Stomach (tissue), 9 donors: ENCODE results near the gene ANO7. TPM values are rescaled to one million over a fixed set of nuclear protein-coding genes. Genes with fewer than 3 reads are reported as not detected.
"Not testable (repeated sequence)": the region's sequence is repeated elsewhere in the genome, so short reads cannot be mapped to it uniquely, and the experiment has no call there.

ENCODE experiments used
- DNase-seq, 2 donors: peaks; one replicate each; pipeline versions ENCODE4 v3.0.0 to v3.0.0-alpha.2; 2013 to 2019
- H3K27ac ChIP-seq, 5 donors: fragments of 200-600 bp in 4 of 5; sonication (generic) in 4 of 5; one replicate each; pipeline ENCODE4 v1.5.1; 2013 to 2019; ENCODE audit warnings: mild to moderate bottlenecking in 1 of 5, moderate library complexity in 1 of 5
- H3K27me3 ChIP-seq, 3 donors: fragments of 200-600 bp; sonication (generic); one replicate each; pipeline ENCODE4 v1.5.1; 2017 to 2019; ENCODE audit warnings: mixed run types in 1 of 3
- H3K36me3 ChIP-seq, 4 donors: fragments of 200-600 bp; sonication (generic); 1 replicate in 3 of 4; 2 replicates in 1 of 4; pipeline ENCODE4 v1.5.1; 2016 to 2019
- H3K4me1 ChIP-seq, 4 donors: fragments of 200-600 bp; sonication (generic); one replicate each; pipeline ENCODE4 v1.5.1; 2016 to 2019
- H3K4me3 ChIP-seq, 4 donors: fragments of 200-600 bp; sonication (generic) in 3 of 4; one replicate each; pipeline ENCODE4 v1.5.1; 2016 to 2019; ENCODE audit warnings: mild to moderate bottlenecking in 1 of 4
- H3K9me3 ChIP-seq, 4 donors: fragments of 200-600 bp; sonication (generic); one replicate each; pipeline ENCODE4 v1.5.1; 2016 to 2019
- CTCF ChIP-seq, 7 experiments: fragments of 450-650 bp in 4 of 7; fragments of 200-600 bp in 3 of 7; sonication (generic) in 3 of 7; IDR thresholded peaks; one replicate each; pipeline ENCODE4 v1.5.1; 2016 to 2019; ENCODE audit warnings: antibody characterized with exemption in 7 of 7, control low read depth in 2 of 7, mild to moderate bottlenecking in 1 of 7
- EP300 ChIP-seq: sonication (generic); formaldehyde crosslinking; IDR thresholded peaks from one replicate; pipeline ENCODE4 v1.6.1; 2017; ENCODE audit warnings: antibody characterized with exemption
- POLR2A ChIP-seq, 4 donors: fragments of 450-650 bp; IDR thresholded peaks; one replicate each; pipeline ENCODE4 v1.6.1; 2016; ENCODE audit warnings: antibody characterized with exemption in 4 of 4, control low read depth in 2 of 4, mild to moderate bottlenecking in 1 of 4, moderate library complexity in 1 of 4
- POLR2AphosphoS5 ChIP-seq, 3 donors: sonication (generic); formaldehyde crosslinking; IDR thresholded peaks; one replicate each; pipeline ENCODE4 v1.6.1; 2016; ENCODE audit warnings: antibody characterized with exemption in 3 of 3
- WGBS, 5 donors: extraction: QIAGEN DNeasy Blood & Tissue Kit in 3 of 5; methylation state at CpG; one replicate each; pipeline versions ENCODE4 v1.1.5 to v1.1.7; 2013 to 2018; 5-methylcytosine and 5-hydroxymethylcytosine counted together
- intact Hi-C: fragments of 100-400 bp; cut with DNase I; formaldehyde crosslinking; loops from one replicate; pipeline ENCODE4 v1.15.1; 2023; ENCODE audit warnings: low total_unique reads
- polyA plus RNA-seq, 3 donors: library from polyadenylated mRNA; stranded (reverse); fragments of 200-250 nt; gene quantifications; one replicate each; pipeline ENCODE4 v1.2.3, GENCODE V29; 2013
- total RNA-seq, 5 donors: library from RNA; depleted of rRNA; stranded (reverse); fragments of >200 nt; gene quantifications; one replicate each; pipeline versions ENCODE4 v1.1.0 to v1.2.3, GENCODE V29; 2014 to 2016
- donor health status: healthy with polysubstance abuse.
- donor health status: Bipolar disorder and iron deficiency.
- donor health status: healthy.

Gene ANO7
- total and polyA plus RNA-seq, 8 donors, result 0.48 to 138 (median 5.6) TPM

GRCh38 chr2:241194811-241195210 is 6.3 kb downstream of the ANO7 start:
- no peak overlapping the region for H3K27ac ChIP-seq
- intact Hi-C loops, result no loop called here
- TF ChIP-seq EP300 (no peak), CTCF (IDR thresholded peaks at IDR 0.05) (no peak), POLR2AphosphoS5 (IDR thresholded peaks at IDR 0.05) (no peak), POLR2A (IDR thresholded peaks at IDR 0.05) (no peak)
- H3K4me3 ChIP-seq, result no peak overlapping the region
- peaks cover 0 to 20% (median 3%) of the 10 kb centered on the region in 4 donors for H3K4me1 ChIP-seq
- no peak for DNase-seq
- H3K9me3 ChIP-seq, result no peaks in the 10 kb centered on the region
- 72 to 83% (median 80%) methylated on average over 9 of the region's 9 CpGs for WGBS, 5 donors
- no peaks in the 10 kb centered on the region for H3K36me3 ChIP-seq
- no peaks in the 10 kb centered on the region for H3K27me3 ChIP-seq

GRCh38 chr2:241195506-241196130 is 7.1 kb downstream of the ANO7 start:
- intact Hi-C loops, result no loop called here
- Histone ChIP-seq H3K4me3 (no peak overlapping the region), H3K27ac (no peak overlapping the region), H3K4me1 (peaks cover 0 to 12% (median 2%) of the 10 kb centered on the region in 4 donors), H3K9me3 (no peaks in the 10 kb centered on the region), H3K27me3 (no peaks in the 10 kb centered on the region), H3K36me3 (no peaks in the 10 kb centered on the region)
- 82 to 87% (median 82%) methylated on average over 11 to 18 of the region's 18 CpGs for WGBS, 5 donors
- DNase-seq, result no peak
- TF ChIP-seq EP300, result no peak
- no peak for TF ChIP-seq POLR2AphosphoS5 (IDR thresholded peaks at IDR 0.05)
- TF ChIP-seq CTCF (IDR thresholded peaks at IDR 0.05), result no peak
- TF ChIP-seq POLR2A (IDR thresholded peaks at IDR 0.05), result no peak

- H3K27me3 ChIP-seq, intact Hi-C loops, H3K9me3 ChIP-seq, H3K36me3 ChIP-seq, H3K4me1 ChIP-seq, H3K4me3 ChIP-seq, H3K27ac ChIP-seq, DNase-seq: not testable (repeated sequence)
- WGBS, 5 donors, result 94 to 98% (median 96%) methylated on average over 14 of the region's 14 CpGs
Observed at GRCh38 chr2:241197246-241197645, 8.8 kb downstream of the ANO7 start.

GRCh38 chr2:241197947-241198346 is 9.5 kb downstream of the ANO7 start:
- Histone ChIP-seq H3K4me1 (no peaks in the 10 kb centered on the region), H3K36me3 (peaks cover 0 to 6% (median 0%) of the 10 kb centered on the region in 4 donors), H3K27me3 (no peaks in the 10 kb centered on the region), H3K27ac (no peak overlapping the region), H3K9me3 (no peaks in the 10 kb centered on the region), H3K4me3 (no peak overlapping the region)
- DNase-seq, result no peak
- TF ChIP-seq CTCF (IDR thresholded peaks at IDR 0.05), result no peak
- no peak for TF ChIP-seq POLR2AphosphoS5 (IDR thresholded peaks at IDR 0.05)
- no peak for TF ChIP-seq EP300
- no peak for TF ChIP-seq POLR2A (IDR thresholded peaks at IDR 0.05)
- 78 to 83% (median 80%) methylated on average over 6 of the region's 6 CpGs for WGBS, 5 donors
- intact Hi-C loops, result no loop called here
